DOHH2 (cell line): ENCODE results near the gene MMP24OS.

Experiments
- EZH2phosphoT487 ChIP-seq: fragments of 200-600 bp; sonication (generic); IDR thresholded peaks from 2 replicates; pipeline ENCODE4 v1.6.1; 2017; ENCODE audit warnings: borderline replicate concordance, mild to moderate bottlenecking, antibody characterized with exemption, low read length, moderate library complexity, mixed read lengths
- TF ChIP-seq, protein P1 (sequence below): fragments of 200-600 bp; sonication (generic); IDR thresholded peaks from one replicate; pipeline ENCODE4 v1.5.1; 2014; ENCODE audit warnings: antibody characterized with exemption, mild to moderate bottlenecking, low read depth, low read length; ENCODE audit not compliant: poor library complexity, severe bottlenecking

DNA sequence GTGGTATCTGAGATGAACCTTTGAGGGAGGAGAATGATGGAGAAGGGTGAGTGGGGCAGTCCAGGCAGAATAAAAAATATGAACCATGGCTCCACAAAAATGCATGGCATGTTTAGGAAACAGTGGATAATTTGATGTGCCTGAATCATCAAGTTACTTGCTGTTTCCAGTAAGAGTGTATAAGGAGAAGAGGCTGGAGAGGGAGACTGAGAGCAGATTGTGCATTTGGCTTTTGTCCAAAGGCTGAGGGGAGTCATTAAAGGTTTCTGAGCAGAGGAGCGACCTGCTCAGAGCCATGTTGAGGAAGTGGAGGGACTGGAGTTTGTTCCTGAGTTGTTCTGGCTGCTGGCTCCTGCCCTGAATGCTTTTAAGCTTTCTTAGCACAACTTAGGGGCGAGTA lies 45.3 kb downstream of the MMP24OS start:
- TF ChIP-seq EZH2phosphoT487 = no peak
- TF ChIP-seq, protein P1, sequence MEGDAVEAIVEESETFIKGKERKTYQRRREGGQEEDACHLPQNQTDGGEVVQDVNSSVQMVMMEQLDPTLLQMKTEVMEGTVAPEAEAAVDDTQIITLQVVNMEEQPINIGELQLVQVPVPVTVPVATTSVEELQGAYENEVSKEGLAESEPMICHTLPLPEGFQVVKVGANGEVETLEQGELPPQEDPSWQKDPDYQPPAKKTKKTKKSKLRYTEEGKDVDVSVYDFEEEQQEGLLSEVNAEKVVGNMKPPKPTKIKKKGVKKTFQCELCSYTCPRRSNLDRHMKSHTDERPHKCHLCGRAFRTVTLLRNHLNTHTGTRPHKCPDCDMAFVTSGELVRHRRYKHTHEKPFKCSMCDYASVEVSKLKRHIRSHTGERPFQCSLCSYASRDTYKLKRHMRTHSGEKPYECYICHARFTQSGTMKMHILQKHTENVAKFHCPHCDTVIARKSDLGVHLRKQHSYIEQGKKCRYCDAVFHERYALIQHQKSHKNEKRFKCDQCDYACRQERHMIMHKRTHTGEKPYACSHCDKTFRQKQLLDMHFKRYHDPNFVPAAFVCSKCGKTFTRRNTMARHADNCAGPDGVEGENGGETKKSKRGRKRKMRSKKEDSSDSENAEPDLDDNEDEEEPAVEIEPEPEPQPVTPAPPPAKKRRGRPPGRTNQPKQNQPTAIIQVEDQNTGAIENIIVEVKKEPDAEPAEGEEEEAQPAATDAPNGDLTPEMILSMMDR = no peak
